Fibroblast of skin of left quadriceps (primary cell): ENCODE data around the gene CD53.
"Not testable (repeated sequence)": the region's sequence is repeated elsewhere in the genome, so short reads cannot be mapped to it uniquely, and the experiment has no call there.

ENCODE experiments used
- DNase-seq, 2 experiments: peaks; one replicate each; pipeline ENCODE4 v3.0.0-alpha.2; 2013; ENCODE audit warnings: low read depth in 2 of 2

CD53 gene

DNA sequence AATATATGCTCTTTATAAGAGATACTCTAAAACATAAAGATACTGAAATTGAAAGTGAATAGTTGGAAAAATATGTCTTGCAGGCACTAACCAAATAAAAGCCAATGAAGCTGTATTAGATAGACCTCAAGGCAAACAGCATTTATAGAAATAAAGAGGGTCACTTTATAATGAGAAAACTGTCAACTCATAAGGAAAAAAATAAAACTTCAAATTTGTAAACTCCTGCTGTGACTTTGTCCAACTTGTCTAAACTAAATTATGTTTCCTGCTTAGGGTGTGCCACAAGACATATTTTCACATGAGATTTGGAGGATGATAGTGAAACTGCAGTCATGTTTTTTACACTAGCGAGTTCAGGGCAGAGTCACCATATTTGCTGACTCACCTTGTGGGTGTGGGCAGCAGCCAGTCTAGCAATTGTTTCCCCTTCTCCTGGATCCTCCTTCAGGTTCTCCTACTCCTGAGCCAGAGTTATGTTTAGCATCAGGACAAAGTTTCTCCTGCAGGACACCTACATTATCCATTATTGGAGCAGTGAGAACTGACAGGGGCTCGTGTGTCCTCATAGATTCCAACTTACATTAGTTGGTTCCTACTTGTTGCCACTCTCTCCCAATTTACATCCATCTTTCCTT is 43.8 kb downstream of the CD53 start:
- no peak for DNase-seq

- DNase-seq = no peak
These were observed 45.1 kb downstream of the CD53 start for GRCh38 chr1:110918016-110918415.

DNA sequence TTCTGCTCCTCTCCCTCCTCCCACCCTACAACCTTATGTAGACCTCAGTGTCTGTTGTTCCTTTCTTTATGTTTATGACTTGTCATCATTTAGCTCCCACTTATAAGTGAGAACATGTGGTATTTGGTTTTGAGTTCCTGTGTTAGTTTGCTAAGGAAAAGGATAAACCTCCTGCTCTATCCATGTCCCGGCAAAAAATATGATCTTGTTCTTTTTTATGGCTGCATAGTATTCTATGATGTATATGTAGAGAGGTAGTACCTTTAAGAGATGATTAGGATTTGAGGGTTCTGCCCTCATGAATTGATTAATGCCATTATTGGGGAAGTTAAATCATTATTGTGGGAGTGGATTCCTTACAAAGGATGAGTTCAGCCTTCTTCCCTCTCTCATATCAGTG is 49.0 kb downstream of the CD53 start:
- no peak for DNase-seq

GRCh38 chr1:110927484-110928075 is 54.6 kb downstream of the CD53 start:
- no peak for DNase-seq

DNA sequence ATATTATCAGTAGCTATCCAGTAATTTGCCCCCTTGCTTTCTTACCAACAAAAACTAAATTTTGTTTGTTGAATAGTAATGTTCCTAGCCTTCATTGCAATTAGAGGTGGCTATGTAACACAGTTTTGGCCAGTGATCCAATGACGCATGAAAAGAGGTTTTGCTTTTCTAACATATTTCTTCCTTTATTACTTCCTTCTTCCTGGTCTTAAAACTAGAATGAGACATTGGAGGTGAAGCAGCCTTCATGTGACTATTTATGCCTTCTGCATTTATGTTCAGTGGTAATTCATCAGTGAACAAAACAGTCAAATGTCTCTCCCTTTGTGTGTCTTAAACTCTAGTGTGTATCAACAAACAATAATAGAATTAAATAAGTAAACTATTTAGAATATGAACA is 55.2 kb downstream of the CD53 start:
- DNase-seq = no peak

GRCh38 chr1:110928904-110929303 is 56.0 kb downstream of the CD53 start:
- no peak for DNase-seq

DNA sequence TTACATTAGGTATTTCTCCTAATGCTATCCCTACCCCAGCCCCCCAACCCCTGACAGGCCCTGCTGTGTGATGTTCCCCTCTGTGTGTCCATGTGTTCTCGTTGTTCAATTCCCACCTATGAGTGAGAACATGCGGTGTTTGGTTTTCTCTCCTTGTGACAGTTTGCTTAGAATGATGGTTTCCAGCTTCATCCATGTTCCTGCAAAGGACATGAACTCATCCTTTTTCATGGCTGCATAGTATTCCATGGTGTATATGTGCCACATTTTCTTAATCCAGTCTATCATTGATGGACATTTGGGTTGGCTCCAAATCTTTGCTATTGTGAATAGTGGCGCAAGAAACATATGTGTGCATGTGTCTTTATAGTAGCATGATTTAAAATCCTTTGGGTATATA is 58.1 kb downstream of the CD53 start:
- DNase-seq = not testable (repeated sequence)

GRCh38 chr1:110936567-110936966 is 63.6 kb downstream of the CD53 start:
- DNase-seq = no peak

- no peak for DNase-seq
These were observed 71.9 kb downstream of the CD53 start for GRCh38 chr1:110944806-110945205.

- no peak for DNase-seq
These were observed 72.7 kb downstream of the CD53 start for GRCh38 chr1:110945626-110946025.

- DNase-seq = no peak
These were observed 75.3 kb downstream of the CD53 start for GRCh38 chr1:110948038-110948810.
